GM12891 (cell line): ENCODE results near the gene SMAD2.

Experiments used
- POLR2AphosphoS5 ChIP-seq: IDR thresholded peaks from 2 replicates; pipeline ENCODE4 v1.6.1; 2011; ENCODE audit warnings: low read depth, low read length, control low read depth
- TAF1 ChIP-seq: IDR thresholded peaks from 2 replicates; pipeline ENCODE4 v1.6.1; 2011; ENCODE audit warnings: low read depth, low read length, control low read depth

GRCh38 chr18:47898696-47899095 lies 31.8 kb downstream of the SMAD2 start:
- TF ChIP-seq POLR2AphosphoS5 (no peak), TAF1 (no peak)
